Gastrocnemius medialis (tissue), 4 donors: ENCODE results near the gene ATP13A1.

Experiments
- POLR2A ChIP-seq, 2 donors: fragments of 450-650 bp; IDR thresholded peaks; one replicate each; pipeline ENCODE4 v1.6.1; 2017; ENCODE audit warnings: antibody characterized with exemption in 2 of 2, mild to moderate bottlenecking in 2 of 2, moderate library complexity in 2 of 2
- TF ChIP-seq, protein P1 (sequence below), 5 experiments: fragments of 450-650 bp in 3 of 5; fragments of 200-600 bp in 2 of 5; sonication (generic) in 2 of 5; IDR thresholded peaks in 4 of 5; conservative IDR thresholded peaks in 1 of 5; 1 replicate in 4 of 5; 2 replicates in 1 of 5; pipeline ENCODE4 v1.5.1; 2016 to 2019; ENCODE audit warnings: antibody characterized with exemption in 5 of 5, mild to moderate bottlenecking in 3 of 5, moderate library complexity in 3 of 5

DNA sequence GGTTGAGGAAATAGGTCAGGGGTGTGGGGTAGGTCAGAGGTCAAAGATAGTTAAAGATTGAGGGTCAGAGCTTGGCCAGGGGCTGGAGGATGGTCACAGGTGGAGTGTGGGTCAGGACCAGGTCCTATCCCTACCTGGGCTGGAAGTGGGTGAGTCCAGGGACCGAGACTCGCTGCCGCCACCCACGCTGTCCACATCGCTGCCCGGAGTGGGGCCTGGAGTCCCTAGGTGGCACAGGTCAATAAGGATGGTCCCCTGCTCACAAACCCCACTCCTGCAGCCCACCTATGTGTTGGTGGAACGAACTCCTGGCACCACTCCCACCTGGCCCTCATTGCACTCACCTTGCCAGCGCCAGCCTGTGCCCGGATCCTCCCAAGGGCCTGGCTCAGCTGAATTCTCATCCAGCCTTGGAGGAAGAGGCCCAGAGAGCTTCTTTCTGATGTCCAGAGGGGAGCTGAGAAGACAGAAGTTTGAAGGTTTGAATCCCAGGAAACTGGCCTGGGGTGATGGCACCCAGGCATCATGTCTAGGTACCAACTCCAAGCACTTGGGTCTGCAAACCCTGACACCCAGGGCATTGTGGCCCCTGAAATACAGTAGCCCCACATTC, 26.8 kb downstream of the ATP13A1 start:
- TF ChIP-seq, protein P1, sequence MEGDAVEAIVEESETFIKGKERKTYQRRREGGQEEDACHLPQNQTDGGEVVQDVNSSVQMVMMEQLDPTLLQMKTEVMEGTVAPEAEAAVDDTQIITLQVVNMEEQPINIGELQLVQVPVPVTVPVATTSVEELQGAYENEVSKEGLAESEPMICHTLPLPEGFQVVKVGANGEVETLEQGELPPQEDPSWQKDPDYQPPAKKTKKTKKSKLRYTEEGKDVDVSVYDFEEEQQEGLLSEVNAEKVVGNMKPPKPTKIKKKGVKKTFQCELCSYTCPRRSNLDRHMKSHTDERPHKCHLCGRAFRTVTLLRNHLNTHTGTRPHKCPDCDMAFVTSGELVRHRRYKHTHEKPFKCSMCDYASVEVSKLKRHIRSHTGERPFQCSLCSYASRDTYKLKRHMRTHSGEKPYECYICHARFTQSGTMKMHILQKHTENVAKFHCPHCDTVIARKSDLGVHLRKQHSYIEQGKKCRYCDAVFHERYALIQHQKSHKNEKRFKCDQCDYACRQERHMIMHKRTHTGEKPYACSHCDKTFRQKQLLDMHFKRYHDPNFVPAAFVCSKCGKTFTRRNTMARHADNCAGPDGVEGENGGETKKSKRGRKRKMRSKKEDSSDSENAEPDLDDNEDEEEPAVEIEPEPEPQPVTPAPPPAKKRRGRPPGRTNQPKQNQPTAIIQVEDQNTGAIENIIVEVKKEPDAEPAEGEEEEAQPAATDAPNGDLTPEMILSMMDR (IDR thresholded peaks at IDR 0.05 in 4 of 5, conservative IDR thresholded peaks at IDR 0.05 in 1 of 5), result no peak
- no peak for TF ChIP-seq POLR2A (IDR thresholded peaks at IDR 0.05)
